Stimulated activated effector memory CD8-positive, alpha-beta T cell treated with anti-CD3 and anti-CD28 coated beads, Interleukin-12 subunit alpha, Interleukin-12 subunit beta, amount 100 ng/mL, for 72 hours (primary cell): ENCODE measurements around the gene RAB4A.
"Not testable (repeated sequence)": the region's sequence is repeated elsewhere in the genome, so short reads cannot be mapped to it uniquely, and the experiment has no call there.

Experiments
- ATAC-seq: fragments of 150-1000 bp; cut with Tn5 transposase; 2 replicates; pipeline ENCODE4 v1.10.0; 2021
- DNase-seq, 2 donors: peaks; one replicate each; pipeline ENCODE4 v3.0.0; 2021 to 2022; ENCODE audit warnings: low spot score in 2 of 2
- H3K27ac Mint-ChIP-seq: one replicate; pipeline ENCODE4 v1.8.0; 2022; ENCODE audit warnings: mild to moderate bottlenecking, mixed read lengths
- H3K36me3 Mint-ChIP-seq: one replicate; pipeline ENCODE4 v1.8.0; 2022; ENCODE audit warnings: mild to moderate bottlenecking, mixed read lengths
- H3K4me1 Mint-ChIP-seq: one replicate; pipeline ENCODE4 v1.8.0; 2022; ENCODE audit warnings: mixed read lengths
- H3K4me3 Mint-ChIP-seq: one replicate; pipeline ENCODE4 v1.8.0; 2022; ENCODE audit warnings: mild to moderate bottlenecking, mixed read lengths
- H3K9me3 Mint-ChIP-seq: one replicate; pipeline ENCODE4 v1.8.0; 2022; ENCODE audit warnings: mixed read lengths

The RAB4A gene

GRCh38 chr1:229323885-229324553 lies 53.1 kb downstream of the RAB4A start:
- Mint-ChIP-seq H3K4me1 (peaks cover 29% of the 10 kb centered on the region), H3K36me3 (peaks cover 82% of the 10 kb centered on the region), H3K27ac (no peak overlapping the region), H3K4me3 (no peak overlapping the region), H3K9me3 (no peaks in the 10 kb centered on the region)
- DNase-seq (no peak), ATAC-seq (no peak)

GRCh38 chr1:229325401-229325800 lies 54.5 kb downstream of the RAB4A start:
- H3K9me3 Mint-ChIP-seq = no peaks in the 10 kb centered on the region
- DNase-seq (no peak), ATAC-seq (no peak)
- peak overlapping the region; percentile 93 for H3K27ac Mint-ChIP-seq
- peaks cover 36% of the 10 kb centered on the region for H3K4me1 Mint-ChIP-seq
- H3K4me3 Mint-ChIP-seq = peak overlapping the region; percentile 72
- H3K36me3 Mint-ChIP-seq = peaks cover 68% of the 10 kb centered on the region

GRCh38 chr1:229325853-229326487 lies 55.1 kb downstream of the RAB4A start:
- H3K9me3 Mint-ChIP-seq = no peaks in the 10 kb centered on the region
- peaks cover 62% of the 10 kb centered on the region for H3K36me3 Mint-ChIP-seq
- peak overlapping the region; percentile 72 for H3K4me3 Mint-ChIP-seq
- H3K4me1 Mint-ChIP-seq = peaks cover 39% of the 10 kb centered on the region
- DNase-seq (no peak), ATAC-seq (peak; percentile 49)
- peak overlapping the region; percentile 93 for H3K27ac Mint-ChIP-seq

GRCh38 chr1:229326601-229327000 lies 55.7 kb downstream of the RAB4A start:
- H3K4me3 Mint-ChIP-seq = peak overlapping the region; percentile 72
- H3K4me1 Mint-ChIP-seq = peaks cover 39% of the 10 kb centered on the region
- H3K9me3 Mint-ChIP-seq = no peaks in the 10 kb centered on the region
- ATAC-seq (peak; percentile 44), DNase-seq (no peak)
- H3K36me3 Mint-ChIP-seq = peaks cover 61% of the 10 kb centered on the region
- peak overlapping the region; percentile 93 for H3K27ac Mint-ChIP-seq

GRCh38 chr1:229327765-229328164 lies 56.9 kb downstream of the RAB4A start:
- Mint-ChIP-seq H3K4me1 (peaks cover 39% of the 10 kb centered on the region), H3K27ac (peak overlapping the region; percentile 23), H3K4me3 (peak overlapping the region; percentile 72), H3K36me3 (peaks cover 51% of the 10 kb centered on the region)
- DNase-seq, H3K9me3 Mint-ChIP-seq: not testable (repeated sequence)
- peak; percentile 57 for ATAC-seq

- no peaks in the 10 kb centered on the region for H3K9me3 Mint-ChIP-seq
- DNase-seq (no peak), ATAC-seq (peak; percentile 56)
- H3K36me3 Mint-ChIP-seq = peaks cover 45% of the 10 kb centered on the region
- peaks cover 39% of the 10 kb centered on the region for H3K4me1 Mint-ChIP-seq
- H3K27ac Mint-ChIP-seq = peak overlapping the region; percentile 18
- no peak overlapping the region for H3K4me3 Mint-ChIP-seq
These were observed 57.9 kb downstream of the RAB4A start for GRCh38 chr1:229328598-229329362.

GRCh38 chr1:229334269-229334668 lies 63.4 kb downstream of the RAB4A start:
- H3K4me3 Mint-ChIP-seq = no peak overlapping the region
- peaks cover 4% of the 10 kb centered on the region for H3K9me3 Mint-ChIP-seq
- ATAC-seq (no peak), DNase-seq (no peak)
- peaks cover 28% of the 10 kb centered on the region for H3K36me3 Mint-ChIP-seq
- no peak overlapping the region for H3K27ac Mint-ChIP-seq
- peaks cover 25% of the 10 kb centered on the region for H3K4me1 Mint-ChIP-seq

GRCh38 chr1:229334716-229335115 lies 63.8 kb downstream of the RAB4A start:
- Mint-ChIP-seq H3K27ac (no peak overlapping the region), H3K36me3 (peaks cover 32% of the 10 kb centered on the region), H3K4me1 (peaks cover 30% of the 10 kb centered on the region), H3K4me3 (no peak overlapping the region), H3K9me3 (peaks cover 4% of the 10 kb centered on the region)
- DNase-seq (no peak), ATAC-seq (no peak)

- H3K4me1 Mint-ChIP-seq = peaks cover 33% of the 10 kb centered on the region
- H3K36me3 Mint-ChIP-seq = peaks cover 38% of the 10 kb centered on the region
- peak overlapping the region; percentile 8 for H3K4me3 Mint-ChIP-seq
- ATAC-seq (no peak), DNase-seq (no peak)
- peaks cover 4% of the 10 kb centered on the region for H3K9me3 Mint-ChIP-seq
- H3K27ac Mint-ChIP-seq = peak overlapping the region; percentile 68
These were observed 65.4 kb downstream of the RAB4A start for GRCh38 chr1:229336345-229336744.

GRCh38 chr1:229339086-229339485 lies 68.2 kb downstream of the RAB4A start:
- Mint-ChIP-seq H3K4me1 (peaks cover 44% of the 10 kb centered on the region), H3K27ac (peak overlapping the region; percentile 21), H3K36me3 (peaks cover 46% of the 10 kb centered on the region), H3K4me3 (peak overlapping the region; percentile 90), H3K9me3 (peaks cover 4% of the 10 kb centered on the region)
- no peak for DNase-seq
- no peak for ATAC-seq

- Mint-ChIP-seq H3K9me3 (peaks cover under 1% of the 10 kb centered on the region), H3K36me3 (peaks cover 42% of the 10 kb centered on the region), H3K27ac (peak overlapping the region; percentile 21), H3K4me1 (peaks cover 44% of the 10 kb centered on the region), H3K4me3 (peak overlapping the region; percentile 90)
- DNase-seq (no peak), ATAC-seq (peak; percentile 42)
These were observed 68.6 kb downstream of the RAB4A start for GRCh38 chr1:229339520-229339919.

- ATAC-seq (no peak), DNase-seq (no peak)
- peaks cover 44% of the 10 kb centered on the region for H3K4me1 Mint-ChIP-seq
- peaks cover 3% of the 10 kb centered on the region for H3K9me3 Mint-ChIP-seq
- peak overlapping the region; percentile 90 for H3K4me3 Mint-ChIP-seq
- H3K27ac Mint-ChIP-seq = peak overlapping the region; percentile 21
- H3K36me3 Mint-ChIP-seq = peaks cover 32% of the 10 kb centered on the region
These were observed 69.6 kb downstream of the RAB4A start for GRCh38 chr1:229340496-229340895.

- DNase-seq = peak; percentile 71 to 91
These were observed 71.1 kb downstream of the RAB4A start for GRCh38 chr1:229341774-229342655.

GRCh38 chr1:229342656-229343569 lies 72.0 kb downstream of the RAB4A start, which contains the start of gene CCSAP:
TSS of gene CCSAP (minus strand) at chr1:229343047. CDS start at chr1:229342465, 582 bp downstream.
- peak within 1 kb of the TSS; percentile 50 for H3K27ac Mint-ChIP-seq
- H3K4me1 Mint-ChIP-seq = peaks cover 33% of the 10 kb centered on the region
- H3K36me3 Mint-ChIP-seq = peaks cover 25% of the 10 kb centered on the region
- H3K4me3 Mint-ChIP-seq = peak within 1 kb of the TSS; percentile 90
- H3K9me3 Mint-ChIP-seq = peaks cover 3% of the 10 kb centered on the region
- ATAC-seq = peak; percentile 59
- peak in 1 of 2 donors; percentile 49 for DNase-seq

More at GRCh38 chr1:229341774-229342655, 71.1 kb downstream of the RAB4A start:
- H3K4me1 Mint-ChIP-seq = peaks cover 37% of the 10 kb centered on the region
- peaks cover 3% of the 10 kb centered on the region for H3K9me3 Mint-ChIP-seq
- peak overlapping the region; percentile 21 for H3K27ac Mint-ChIP-seq
- peak overlapping the region; percentile 90 for H3K4me3 Mint-ChIP-seq
- peak; percentile 82 for ATAC-seq
- H3K36me3 Mint-ChIP-seq = peaks cover 25% of the 10 kb centered on the region
